Measurements from ENCODE around the gene CLRN1.

CLRN1 gene

DNA sequence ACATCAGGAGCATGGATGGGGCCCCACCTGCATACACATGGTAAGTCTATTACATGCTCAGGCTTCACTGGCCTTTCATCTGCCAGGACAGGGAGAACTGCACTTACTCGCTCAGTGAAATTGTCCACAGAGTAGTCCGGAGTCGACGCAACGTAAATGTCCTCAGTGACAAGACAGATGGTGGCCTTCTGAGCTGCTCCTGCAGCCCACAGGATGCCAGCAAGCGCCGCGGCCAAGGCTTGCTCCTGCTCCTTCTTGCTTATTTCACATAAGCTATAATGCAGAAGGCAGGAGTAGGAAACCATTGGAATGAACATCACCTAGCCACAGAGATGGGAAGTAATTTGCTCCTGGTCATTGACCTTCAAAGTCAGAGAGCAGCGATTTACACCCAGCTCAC is 81.7 kb downstream of the CLRN1 start:
- H3K27ac ChIP-seq, result no peak overlapping the region
- TF ChIP-seq ZFX (IDR thresholded peaks at IDR 0.05; ENCODE audit: borderline replicate concordance), result no peak
- TF ChIP-seq, protein P1, sequence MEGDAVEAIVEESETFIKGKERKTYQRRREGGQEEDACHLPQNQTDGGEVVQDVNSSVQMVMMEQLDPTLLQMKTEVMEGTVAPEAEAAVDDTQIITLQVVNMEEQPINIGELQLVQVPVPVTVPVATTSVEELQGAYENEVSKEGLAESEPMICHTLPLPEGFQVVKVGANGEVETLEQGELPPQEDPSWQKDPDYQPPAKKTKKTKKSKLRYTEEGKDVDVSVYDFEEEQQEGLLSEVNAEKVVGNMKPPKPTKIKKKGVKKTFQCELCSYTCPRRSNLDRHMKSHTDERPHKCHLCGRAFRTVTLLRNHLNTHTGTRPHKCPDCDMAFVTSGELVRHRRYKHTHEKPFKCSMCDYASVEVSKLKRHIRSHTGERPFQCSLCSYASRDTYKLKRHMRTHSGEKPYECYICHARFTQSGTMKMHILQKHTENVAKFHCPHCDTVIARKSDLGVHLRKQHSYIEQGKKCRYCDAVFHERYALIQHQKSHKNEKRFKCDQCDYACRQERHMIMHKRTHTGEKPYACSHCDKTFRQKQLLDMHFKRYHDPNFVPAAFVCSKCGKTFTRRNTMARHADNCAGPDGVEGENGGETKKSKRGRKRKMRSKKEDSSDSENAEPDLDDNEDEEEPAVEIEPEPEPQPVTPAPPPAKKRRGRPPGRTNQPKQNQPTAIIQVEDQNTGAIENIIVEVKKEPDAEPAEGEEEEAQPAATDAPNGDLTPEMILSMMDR (IDR thresholded peaks at IDR 0.05), result no peak

DNA sequence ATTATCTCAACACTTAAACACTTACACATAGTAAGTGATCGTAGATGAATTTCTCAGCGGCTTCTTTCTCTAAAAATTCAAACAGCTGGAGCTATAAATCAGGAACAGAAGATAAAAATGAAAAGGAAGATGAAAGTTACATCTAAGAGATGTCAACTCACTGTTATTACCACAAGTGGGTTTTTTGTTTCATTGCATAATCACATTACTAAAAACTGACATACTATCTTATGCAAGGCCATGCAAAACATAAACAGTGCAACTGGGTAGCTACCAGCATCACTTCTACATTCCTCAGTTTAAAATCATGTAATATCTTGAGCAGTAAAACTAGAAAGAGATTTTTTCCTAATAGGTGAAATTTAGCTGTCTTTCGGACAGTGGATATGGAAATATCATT is 82.2 kb downstream of the CLRN1 start:
- H3K27ac ChIP-seq, result no peak overlapping the region
- TF ChIP-seq, protein P1 (IDR thresholded peaks at IDR 0.05), result no peak
- no peak for TF ChIP-seq ZFX (IDR thresholded peaks at IDR 0.05; ENCODE audit: borderline replicate concordance)

DNA sequence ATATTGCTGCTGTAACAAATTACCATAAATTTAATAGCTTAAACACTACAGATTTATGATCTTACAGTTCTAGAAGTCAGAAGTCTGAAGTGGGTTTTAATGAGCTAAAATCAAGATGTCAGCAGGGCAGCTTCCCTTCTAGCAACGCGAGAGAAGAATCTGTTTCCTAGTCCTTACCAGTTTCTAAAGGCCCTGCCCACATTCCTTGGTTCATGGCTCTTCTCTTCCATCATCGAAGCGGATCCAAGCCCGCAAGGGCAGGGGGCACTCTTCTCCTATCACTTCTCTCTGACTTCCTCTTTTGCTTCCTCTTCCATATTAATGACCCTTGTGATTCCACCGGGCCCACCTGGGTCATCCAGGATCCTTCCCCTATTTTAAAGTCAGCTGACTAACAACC is 83.4 kb downstream of the CLRN1 start:
- TF ChIP-seq, protein P1 (IDR thresholded peaks at IDR 0.05), result no peak
- TF ChIP-seq ZFX (IDR thresholded peaks at IDR 0.05; ENCODE audit: borderline replicate concordance), result no peak

DNA sequence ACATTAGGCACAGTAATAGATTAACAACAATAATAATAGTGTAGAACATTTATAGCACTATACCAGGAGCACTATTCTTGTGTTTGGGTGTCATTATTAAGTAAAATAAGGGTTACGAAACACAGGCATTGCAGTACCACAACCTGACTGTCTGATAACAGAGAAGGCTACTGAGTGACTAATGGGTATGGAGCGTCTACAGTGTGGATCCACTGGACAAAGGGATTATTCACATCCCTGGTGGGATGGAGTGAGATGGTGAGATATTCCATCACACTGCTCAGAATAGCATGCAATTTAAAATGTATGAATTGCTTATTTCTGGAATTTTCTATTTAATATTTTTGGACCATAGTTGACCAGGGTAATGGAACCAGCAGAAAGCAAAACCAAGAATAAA is 85.5 kb downstream of the CLRN1 start:
- no peak overlapping the region for H3K27ac ChIP-seq
- TF ChIP-seq, protein P1 (IDR thresholded peaks at IDR 0.05), result no peak
- TF ChIP-seq ZFX (IDR thresholded peaks at IDR 0.05; ENCODE audit: borderline replicate concordance), result no peak

More for the DNA sequence above, 83.4 kb downstream of the CLRN1 start:
- no peak overlapping the region for H3K27ac ChIP-seq

DNA sequence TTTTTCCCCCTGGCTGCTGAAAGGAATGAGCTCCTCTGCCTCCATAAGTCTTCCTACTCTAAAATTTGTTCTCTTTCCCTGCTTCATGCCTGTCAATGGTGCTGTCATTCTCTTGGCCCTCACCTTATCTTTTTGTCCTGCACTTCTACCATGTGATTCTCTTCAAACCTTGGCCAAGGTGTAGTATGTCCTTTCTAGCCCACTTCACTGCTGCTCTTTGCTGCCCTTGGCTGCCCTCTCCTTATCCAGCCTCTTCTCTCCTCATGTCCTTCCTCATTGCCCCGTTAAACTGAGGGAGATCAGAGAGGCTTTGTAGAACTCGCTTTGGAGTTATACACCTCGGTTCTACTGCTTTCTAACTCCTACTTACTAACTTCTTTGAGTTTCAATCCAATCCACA is 87.0 kb downstream of the CLRN1 start:
- no peak for TF ChIP-seq ZFX (IDR thresholded peaks at IDR 0.05; ENCODE audit: borderline replicate concordance)
- TF ChIP-seq, protein P1 (IDR thresholded peaks at IDR 0.05), result no peak
- H3K27ac ChIP-seq, result no peak overlapping the region

DNA sequence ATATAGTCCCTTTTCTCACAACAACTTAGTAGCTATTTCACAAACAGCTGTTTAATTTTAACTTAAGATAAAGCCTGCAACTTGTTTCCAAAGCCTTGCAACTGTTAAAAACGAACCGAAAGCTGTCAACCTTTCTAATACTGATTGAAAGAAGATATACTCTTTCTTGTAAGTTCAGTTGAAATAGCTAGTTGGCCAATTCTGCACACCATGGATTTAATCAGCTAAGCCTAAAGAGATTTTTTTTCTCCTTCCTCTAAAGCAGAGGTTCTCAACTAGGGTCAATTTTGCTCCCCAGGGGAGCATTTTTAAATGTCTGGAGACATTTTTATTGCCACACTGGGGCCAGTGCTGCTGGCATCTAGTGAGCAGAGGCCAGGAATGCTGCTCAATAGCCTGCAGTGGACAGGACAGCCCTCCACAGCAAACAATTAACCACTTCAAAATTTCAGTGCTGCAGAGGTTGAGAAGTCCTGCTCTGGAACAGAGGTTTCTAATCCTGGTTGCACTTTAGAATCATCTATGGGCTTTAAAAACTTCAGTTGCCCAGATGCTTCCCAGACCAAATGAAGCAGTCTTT is 93.4 kb downstream of the CLRN1 start:
- TF ChIP-seq, protein P1 (IDR thresholded peaks at IDR 0.05), result no peak
- no peak for TF ChIP-seq ZFX (IDR thresholded peaks at IDR 0.05; ENCODE audit: borderline replicate concordance)
- no peak overlapping the region for H3K27ac ChIP-seq

DNA sequence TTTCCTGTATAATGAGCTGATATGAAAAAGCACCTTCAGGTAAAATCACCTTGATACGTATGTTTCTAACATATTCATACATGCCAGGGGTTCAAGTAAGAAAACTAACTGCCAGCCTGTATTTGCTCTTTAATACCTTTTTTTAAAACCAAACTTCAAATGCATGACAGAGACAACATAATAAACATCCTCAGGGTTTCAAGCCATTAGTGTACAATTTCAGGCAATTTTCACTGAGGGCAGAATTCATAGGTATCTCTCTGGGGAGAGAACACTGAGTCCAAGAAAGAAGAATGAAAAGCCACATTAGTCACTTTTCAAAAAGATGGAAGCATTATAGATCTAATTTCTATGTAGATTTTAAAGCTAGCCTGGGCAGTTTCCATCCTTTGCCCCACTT is 94.2 kb downstream of the CLRN1 start:
- no peak for TF ChIP-seq ZFX (IDR thresholded peaks at IDR 0.05; ENCODE audit: borderline replicate concordance)
- TF ChIP-seq, protein P1 (IDR thresholded peaks at IDR 0.05), result no peak
- no peak overlapping the region for H3K27ac ChIP-seq
